ENCODE results near the gene GSX2.
A peak's percentile ranks its signal among the peaks of the same experiment; 100 is the strongest.

The GSX2 gene

DNA sequence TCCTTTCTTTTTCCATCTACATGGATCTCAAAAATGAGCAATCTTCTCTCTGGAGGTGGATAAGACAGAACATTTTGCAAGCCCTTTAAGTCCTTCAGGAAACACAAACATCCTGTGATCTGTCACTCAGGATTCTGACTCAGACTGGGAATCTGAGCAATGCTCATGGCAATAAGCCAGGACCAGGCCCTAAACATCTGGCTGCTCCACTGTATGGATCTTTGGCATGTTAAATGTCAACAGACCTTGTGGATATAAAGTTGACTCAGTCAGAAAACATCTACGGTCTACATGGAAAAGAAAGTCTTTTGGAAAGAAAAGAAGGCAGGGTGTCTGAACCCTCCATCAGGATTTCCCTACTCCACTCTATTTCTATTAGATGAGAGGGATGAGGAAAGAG lies 17.8 kb upstream of the GSX2 start:
- TF ChIP-seq CTCF (conservative IDR thresholded peaks at IDR 0.05): no peak
- no peak overlapping the region for H3K27ac ChIP-seq

GRCh38 chr4:54085284-54085683 lies 14.7 kb upstream of the GSX2 start:
- no peak for TF ChIP-seq CTCF (conservative IDR thresholded peaks at IDR 0.05)
- no peak overlapping the region for H3K27ac ChIP-seq

- no peak for TF ChIP-seq CTCF (conservative IDR thresholded peaks at IDR 0.05)
- H3K27ac ChIP-seq: no peak overlapping the region
Observed at GRCh38 chr4:54089875-54090274, 10.1 kb upstream of the GSX2 start.

- TF ChIP-seq CTCF (conservative IDR thresholded peaks at IDR 0.05): no peak
Observed at GRCh38 chr4:54090404-54090803, 9.6 kb upstream of the GSX2 start.

DNA sequence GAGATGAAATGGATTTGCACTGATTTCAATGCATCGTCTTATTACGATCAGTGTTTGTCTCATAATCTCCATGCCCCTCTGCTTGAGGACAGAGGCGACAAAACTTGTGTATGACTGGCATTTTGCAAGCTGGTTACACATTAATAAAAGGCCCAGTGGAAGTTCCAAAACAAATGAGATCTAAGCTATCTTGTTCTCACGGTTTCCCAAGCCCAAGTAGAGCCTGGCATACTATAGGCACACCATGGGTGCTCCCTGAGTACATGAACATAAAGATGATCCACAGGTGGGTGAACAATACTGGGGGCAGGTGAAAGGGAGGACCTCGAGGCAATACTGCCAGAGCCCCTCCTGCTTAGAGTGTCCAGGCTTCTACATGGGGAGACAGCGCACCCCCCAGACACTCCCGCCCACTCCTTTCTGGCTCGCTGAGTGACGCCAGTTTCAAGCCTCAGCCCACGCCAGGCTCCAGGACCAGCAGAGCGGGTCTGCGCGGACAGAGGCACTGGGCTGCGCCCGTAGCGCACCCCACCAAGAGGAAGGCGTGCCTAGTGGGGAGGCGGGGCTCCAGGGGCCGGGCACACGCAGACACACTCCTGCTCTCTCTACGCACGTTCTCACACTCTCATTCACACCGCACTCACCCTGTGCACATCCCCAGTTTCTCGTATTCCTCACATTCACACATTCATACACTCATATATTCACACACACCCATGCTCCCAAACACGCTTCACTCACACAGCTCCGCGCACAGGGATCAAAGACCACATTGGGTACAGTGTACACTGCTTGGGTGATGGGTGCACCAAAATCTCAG lies 8.9 kb upstream of the GSX2 start:
- H3K27ac ChIP-seq: peak overlapping the region; percentile 82
- no peak for TF ChIP-seq CTCF (conservative IDR thresholded peaks at IDR 0.05)

More at GRCh38 chr4:54090404-54090803, 9.6 kb upstream of the GSX2 start:
- H3K27ac ChIP-seq: peak overlapping the region; percentile 82

- peak overlapping the region; percentile 82 for H3K27ac ChIP-seq
- TF ChIP-seq CTCF (conservative IDR thresholded peaks at IDR 0.05): no peak
Observed at GRCh38 chr4:54091637-54092404, 8.1 kb upstream of the GSX2 start.
